ENCODE measurements around the gene TFAP2E.
"Not testable (repeated sequence)": the region's sequence is repeated elsewhere in the genome, so short reads cannot be mapped to it uniquely, and the experiment has no call there.

The TFAP2E gene

GRCh38 chr1:35572296-35572695 lies 818 bp upstream of the TFAP2E start:
- no peak for DNase-seq

DNA sequence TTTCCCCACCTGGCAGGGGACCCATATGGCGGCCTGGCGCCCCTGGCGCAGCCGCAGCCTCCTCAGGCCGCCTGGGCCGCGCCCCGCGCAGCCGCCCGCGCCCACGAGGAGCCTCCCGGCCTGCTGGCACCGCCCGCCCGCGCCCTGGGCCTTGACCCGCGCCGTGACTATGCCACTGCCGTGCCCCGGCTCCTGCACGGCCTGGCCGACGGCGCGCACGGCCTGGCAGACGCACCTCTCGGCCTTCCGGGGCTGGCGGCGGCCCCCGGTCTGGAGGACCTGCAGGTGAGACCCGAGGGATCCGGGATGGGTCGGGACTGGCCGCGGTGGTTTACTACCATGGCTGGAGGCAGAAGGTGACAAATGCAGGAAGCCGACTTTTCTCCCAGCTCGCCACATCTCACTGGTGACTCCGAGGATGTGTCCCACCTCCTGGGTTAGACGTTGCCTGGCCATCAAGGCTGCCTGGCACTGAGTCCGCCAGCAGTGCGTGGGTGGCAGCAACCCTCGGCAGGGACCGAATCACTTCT lies 1.1 kb downstream of the TFAP2E start:
- no peak for DNase-seq

- no peak for DNase-seq
Measured at GRCh38 chr1:35574655-35575415, 1.7 kb downstream of the TFAP2E start.

DNA sequence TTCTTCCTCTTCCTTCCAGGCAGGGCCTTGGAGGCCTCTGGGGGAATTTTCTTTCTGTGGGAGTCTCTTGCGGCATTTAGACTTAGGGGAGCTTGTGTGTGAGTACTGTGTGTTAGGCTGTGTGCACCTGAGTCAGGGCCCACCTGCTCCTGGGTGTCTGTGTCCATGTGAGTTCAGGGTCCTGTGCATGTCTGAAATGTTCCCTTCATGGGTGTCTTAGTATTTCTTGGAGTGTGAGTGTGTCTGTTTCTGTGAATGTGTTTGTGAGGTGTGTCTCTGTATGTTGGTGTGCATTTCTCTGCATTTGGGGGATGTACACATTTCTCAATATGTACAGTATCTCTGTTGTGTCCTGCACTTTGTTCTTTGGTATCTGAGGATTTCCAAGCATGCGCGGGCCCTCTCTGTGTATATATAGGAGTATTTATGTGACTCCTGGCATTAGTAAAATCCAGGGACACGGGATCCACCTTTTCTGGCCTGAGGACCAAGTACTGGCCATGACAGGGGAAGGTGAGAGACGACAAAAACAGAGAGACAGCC lies 2.4 kb downstream of the TFAP2E start:
- no peak for DNase-seq

GRCh38 chr1:35576061-35576765 lies 3.1 kb downstream of the TFAP2E start:
- DNase-seq: no peak

DNA sequence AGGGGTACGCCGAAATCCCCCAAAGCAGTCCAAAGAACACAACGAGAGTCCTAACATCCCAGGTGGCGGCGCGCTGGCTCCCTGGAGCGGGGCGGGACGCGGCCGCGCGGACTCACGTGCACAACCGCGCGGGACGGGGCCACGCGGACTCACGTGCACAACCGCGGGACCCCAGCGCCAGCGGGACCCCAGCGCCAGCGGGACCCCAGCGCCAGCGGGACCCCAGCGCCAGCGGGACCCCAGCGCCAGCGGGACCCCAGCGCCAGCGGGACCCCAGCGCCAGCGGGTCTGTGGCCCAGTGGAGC lies 3.6 kb downstream of the TFAP2E start:
- DNase-seq: not testable (repeated sequence)

DNA sequence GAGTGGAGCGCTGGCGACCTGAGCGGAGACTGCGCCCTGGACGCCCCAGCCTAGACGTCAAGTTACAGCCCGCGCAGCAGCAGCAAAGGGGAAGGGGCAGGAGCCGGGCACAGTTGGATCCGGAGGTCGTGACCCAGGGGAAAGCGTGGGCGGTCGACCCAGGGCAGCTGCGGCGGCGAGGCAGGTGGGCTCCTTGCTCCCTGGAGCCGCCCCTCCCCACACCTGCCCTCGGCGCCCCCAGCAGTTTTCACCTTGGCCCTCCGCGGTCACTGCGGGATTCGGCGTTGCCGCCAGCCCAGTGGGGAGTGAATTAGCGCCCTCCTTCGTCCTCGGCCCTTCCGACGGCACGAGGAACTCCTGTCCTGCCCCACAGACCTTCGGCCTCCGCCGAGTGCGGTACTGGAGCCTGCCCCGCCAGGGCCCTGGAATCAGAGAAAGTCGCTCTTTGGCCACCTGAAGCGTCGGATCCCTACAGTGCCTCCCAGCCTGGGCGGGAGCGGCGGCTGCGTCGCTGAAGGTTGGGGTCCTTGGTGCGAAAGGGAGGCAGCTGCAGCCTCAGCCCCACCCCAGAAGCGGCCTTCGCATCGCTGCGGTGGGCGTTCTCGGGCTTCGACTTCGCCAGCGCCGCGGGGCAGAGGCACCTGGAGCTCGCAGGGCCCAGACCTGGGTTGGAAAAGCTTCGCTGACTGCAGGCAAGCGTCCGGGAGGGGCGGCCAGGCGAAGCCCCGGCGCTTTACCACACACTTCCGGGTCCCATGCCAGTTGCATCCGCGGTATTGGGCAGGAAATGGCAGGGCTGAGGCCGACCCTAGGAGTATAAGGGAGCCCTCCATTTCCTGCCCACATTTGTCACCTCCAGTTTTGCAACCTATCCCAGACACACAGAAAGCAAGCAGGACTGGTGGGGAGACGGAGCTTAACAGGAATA lies 4.2 kb downstream of the TFAP2E start:
- peak in 1 of 51 donors; percentile 14 for DNase-seq

- DNase-seq: no peak
Measured at GRCh38 chr1:35580949-35581388, 7.9 kb downstream of the TFAP2E start.

GRCh38 chr1:35581621-35582020 lies 8.5 kb downstream of the TFAP2E start:
- not testable (repeated sequence) for DNase-seq

GRCh38 chr1:35585281-35585680 lies 12.2 kb downstream of the TFAP2E start:
- no peak for DNase-seq

DNA sequence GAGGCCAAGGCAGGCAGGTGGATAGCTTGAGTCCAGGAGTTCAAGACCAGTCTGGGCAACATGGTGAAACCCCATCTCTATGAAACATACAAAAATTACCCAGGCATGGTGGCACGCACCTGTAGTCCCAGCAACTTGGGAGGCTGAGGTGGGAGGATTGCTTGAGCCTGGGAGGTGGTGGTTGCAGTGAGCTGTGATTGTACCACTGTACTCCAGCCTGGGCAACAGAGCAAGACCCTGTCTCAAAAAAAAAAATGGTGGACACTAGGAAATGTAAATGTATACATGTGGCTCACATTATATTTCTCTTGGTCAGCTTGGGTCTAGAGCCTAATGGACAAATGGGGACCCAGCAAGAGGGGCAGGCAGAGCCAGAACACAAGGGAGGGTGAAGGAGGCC lies 12.7 kb downstream of the TFAP2E start:
- not testable (repeated sequence) for DNase-seq

GRCh38 chr1:35586808-35587207 lies 13.7 kb downstream of the TFAP2E start:
- no peak for DNase-seq

GRCh38 chr1:35587736-35588135 lies 14.6 kb downstream of the TFAP2E start:
- no peak for DNase-seq

DNA sequence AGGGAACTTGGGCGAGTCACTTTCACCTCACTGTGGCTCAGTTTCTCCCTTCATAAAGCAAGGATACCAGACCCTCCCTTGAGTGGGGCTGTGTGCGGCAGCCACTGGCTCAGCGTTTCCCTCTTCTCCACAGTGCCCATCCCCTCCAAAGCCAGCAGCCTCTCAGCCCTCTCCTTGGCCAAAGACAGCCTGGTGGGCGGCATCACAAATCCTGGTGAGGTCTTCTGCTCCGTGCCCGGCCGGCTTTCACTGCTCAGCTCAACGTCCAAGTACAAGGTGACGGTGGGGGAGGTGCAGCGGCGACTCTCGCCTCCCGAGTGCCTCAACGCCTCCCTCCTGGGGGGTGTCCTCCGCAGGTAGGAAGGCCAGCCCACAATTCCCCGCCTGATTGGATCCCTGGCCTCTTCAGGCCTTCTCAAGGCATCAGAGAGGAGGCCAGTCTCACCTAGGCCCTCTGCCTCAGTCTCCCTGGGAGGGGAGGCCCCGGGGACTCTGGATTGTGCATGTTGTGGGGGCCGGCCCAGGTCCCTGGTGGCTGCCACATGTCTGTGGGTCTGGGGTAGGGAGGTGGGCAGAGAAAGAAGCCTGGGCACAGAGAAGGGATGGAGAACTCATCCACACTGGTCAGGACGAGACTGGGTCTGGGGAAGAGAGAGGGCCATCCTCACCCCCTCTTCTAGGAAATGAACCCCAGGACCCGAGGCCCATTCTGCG lies 15.2 kb downstream of the TFAP2E start:
- no peak for DNase-seq

GRCh38 chr1:35589516-35590427 lies 16.7 kb downstream of the TFAP2E start:
- DNase-seq: no peak

GRCh38 chr1:35590476-35591040 lies 17.4 kb downstream of the TFAP2E start:
- DNase-seq: no peak

DNA sequence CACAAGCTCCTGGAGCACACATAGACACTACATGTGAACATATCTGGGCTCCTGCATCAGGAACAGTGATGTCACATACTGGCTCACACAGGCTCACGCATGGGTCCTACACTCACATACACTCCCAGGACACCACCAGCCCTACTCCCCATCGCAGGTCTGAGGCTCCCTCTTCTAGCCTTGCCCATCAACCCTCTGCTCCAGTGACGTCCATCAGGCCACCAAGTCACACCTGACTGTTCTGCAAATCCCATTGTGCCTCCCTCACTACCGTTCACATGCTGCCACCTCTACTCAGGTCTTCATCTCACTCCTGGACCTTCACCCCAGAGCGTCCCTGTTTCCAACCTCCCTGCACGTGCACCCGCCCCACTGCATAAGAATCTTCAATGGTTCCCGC lies 18.1 kb downstream of the TFAP2E start:
- DNase-seq: no peak

GRCh38 chr1:35592991-35593769 lies 20.1 kb downstream of the TFAP2E start:
- no peak for DNase-seq
